ENCODE data around the gene PID1. TPM values are rescaled to one million over a fixed set of nuclear protein-coding genes. Genes with fewer than 3 reads are reported as not detected.

The PID1 gene
- total RNA-seq, 4 donors from 2014 or later, result 6.4 to 20.6 (median 14.5) TPM

- no peak overlapping the region for H3K27ac ChIP-seq
- no peaks in the 10 kb centered on the region for H3K4me1 ChIP-seq
- WGBS, result 39% methylated on average over 1 of the region's 1 CpG
- peaks cover 8% of the 10 kb centered on the region for H3K36me3 ChIP-seq
- no peaks in the 10 kb centered on the region for H3K27me3 ChIP-seq
- DNase-seq (ENCODE audit: low spot score in 2 of 2), result no peak
- no peak overlapping the region for H3K4me3 ChIP-seq
- no peak for TF ChIP-seq EP300 (IDR thresholded peaks at IDR 0.05)
- TF ChIP-seq POLR2AphosphoS5 (IDR thresholded peaks at IDR 0.05), result no peak
- no peaks in the 10 kb centered on the region for H3K9me3 ChIP-seq
These were observed 248.4 kb downstream of the PID1 start for GRCh38 chr2:229022652-229023051.

GRCh38 chr2:229022071-229022470 is 249.0 kb downstream of the PID1 start:
- no peak for DNase-seq (ENCODE audit: low spot score in 2 of 2)
- WGBS, result 67% methylated on average over 5 of the region's 5 CpGs
- no peaks in the 10 kb centered on the region for H3K9me3 ChIP-seq
- H3K27ac ChIP-seq, result no peak overlapping the region
- no peak overlapping the region for H3K4me3 ChIP-seq
- TF ChIP-seq, protein P1, sequence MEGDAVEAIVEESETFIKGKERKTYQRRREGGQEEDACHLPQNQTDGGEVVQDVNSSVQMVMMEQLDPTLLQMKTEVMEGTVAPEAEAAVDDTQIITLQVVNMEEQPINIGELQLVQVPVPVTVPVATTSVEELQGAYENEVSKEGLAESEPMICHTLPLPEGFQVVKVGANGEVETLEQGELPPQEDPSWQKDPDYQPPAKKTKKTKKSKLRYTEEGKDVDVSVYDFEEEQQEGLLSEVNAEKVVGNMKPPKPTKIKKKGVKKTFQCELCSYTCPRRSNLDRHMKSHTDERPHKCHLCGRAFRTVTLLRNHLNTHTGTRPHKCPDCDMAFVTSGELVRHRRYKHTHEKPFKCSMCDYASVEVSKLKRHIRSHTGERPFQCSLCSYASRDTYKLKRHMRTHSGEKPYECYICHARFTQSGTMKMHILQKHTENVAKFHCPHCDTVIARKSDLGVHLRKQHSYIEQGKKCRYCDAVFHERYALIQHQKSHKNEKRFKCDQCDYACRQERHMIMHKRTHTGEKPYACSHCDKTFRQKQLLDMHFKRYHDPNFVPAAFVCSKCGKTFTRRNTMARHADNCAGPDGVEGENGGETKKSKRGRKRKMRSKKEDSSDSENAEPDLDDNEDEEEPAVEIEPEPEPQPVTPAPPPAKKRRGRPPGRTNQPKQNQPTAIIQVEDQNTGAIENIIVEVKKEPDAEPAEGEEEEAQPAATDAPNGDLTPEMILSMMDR (IDR thresholded peaks at IDR 0.05), result no peak
- TF ChIP-seq EP300 (IDR thresholded peaks at IDR 0.05) (no peak), POLR2AphosphoS5 (IDR thresholded peaks at IDR 0.05) (no peak), POLR2A (IDR thresholded peaks at IDR 0.05) (no peak)
- no peaks in the 10 kb centered on the region for H3K4me1 ChIP-seq
- no peaks in the 10 kb centered on the region for H3K27me3 ChIP-seq
- peaks cover 8% of the 10 kb centered on the region for H3K36me3 ChIP-seq

GRCh38 chr2:229009816-229010215 is 261.3 kb downstream of the PID1 start:
- Histone ChIP-seq H3K9me3 (no peaks in the 10 kb centered on the region), H3K36me3 (no peaks in the 10 kb centered on the region)
- 88% methylated on average over 1 of the region's 1 CpG for WGBS

GRCh38 chr2:229003256-229003655 is 267.8 kb downstream of the PID1 start:
- 34% methylated on average over 2 of the region's 2 CpGs for WGBS

More at GRCh38 chr2:229009816-229010215, 261.3 kb downstream of the PID1 start:
- Histone ChIP-seq H3K4me3 (no peak overlapping the region), H3K27me3 (no peaks in the 10 kb centered on the region), H3K27ac (no peak overlapping the region), H3K4me1 (no peaks in the 10 kb centered on the region)
- DNase-seq (ENCODE audit: low spot score in 2 of 2), result no peak
- TF ChIP-seq POLR2AphosphoS5 (IDR thresholded peaks at IDR 0.05) (no peak), POLR2A (IDR thresholded peaks at IDR 0.05) (no peak), EP300 (IDR thresholded peaks at IDR 0.05) (no peak)
- TF ChIP-seq, protein P1 (IDR thresholded peaks at IDR 0.05), result no peak

DNA sequence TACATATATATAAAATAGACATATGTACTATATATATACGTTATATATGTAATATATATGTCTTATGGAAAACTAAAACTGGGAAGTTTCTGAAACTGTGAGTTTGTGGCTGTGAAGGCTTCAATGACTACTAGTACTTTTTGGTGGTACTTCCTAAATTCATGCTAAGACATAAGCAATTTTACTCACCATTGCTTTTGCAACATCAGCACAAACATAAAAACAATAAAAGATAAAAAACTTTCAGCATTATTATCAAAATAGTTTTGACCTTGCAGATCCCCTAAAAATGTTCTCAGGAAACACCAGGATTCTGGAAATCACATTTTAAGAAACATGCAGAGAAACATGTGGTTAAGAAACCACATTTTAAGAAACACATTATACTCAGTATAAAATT is 269.9 kb downstream of the PID1 start:
- H3K27me3 ChIP-seq, result no peaks in the 10 kb centered on the region
- WGBS, result 76% methylated on average over 1 of the region's 1 CpG
- no peak overlapping the region for H3K27ac ChIP-seq
- TF ChIP-seq POLR2AphosphoS5 (IDR thresholded peaks at IDR 0.05) (no peak), EP300 (IDR thresholded peaks at IDR 0.05) (no peak), POLR2A (IDR thresholded peaks at IDR 0.05) (no peak)
- TF ChIP-seq, protein P1 (IDR thresholded peaks at IDR 0.05), result no peak
- H3K9me3 ChIP-seq, result no peaks in the 10 kb centered on the region
- H3K36me3 ChIP-seq, result no peaks in the 10 kb centered on the region
- no peak overlapping the region for H3K4me3 ChIP-seq
- DNase-seq (ENCODE audit: low spot score in 2 of 2), result no peak
- no peaks in the 10 kb centered on the region for H3K4me1 ChIP-seq

More at GRCh38 chr2:229003256-229003655, 267.8 kb downstream of the PID1 start:
- H3K4me3 ChIP-seq, result no peak overlapping the region
- H3K4me1 ChIP-seq, result no peaks in the 10 kb centered on the region
- DNase-seq (ENCODE audit: low spot score in 2 of 2), result no peak
- H3K27ac ChIP-seq, result no peak overlapping the region
- TF ChIP-seq POLR2A (IDR thresholded peaks at IDR 0.05) (no peak), POLR2AphosphoS5 (IDR thresholded peaks at IDR 0.05) (no peak), EP300 (IDR thresholded peaks at IDR 0.05) (no peak)
- TF ChIP-seq, protein P1 (IDR thresholded peaks at IDR 0.05), result no peak
- H3K36me3 ChIP-seq, result no peaks in the 10 kb centered on the region
- no peaks in the 10 kb centered on the region for H3K27me3 ChIP-seq
- no peaks in the 10 kb centered on the region for H3K9me3 ChIP-seq

DNA sequence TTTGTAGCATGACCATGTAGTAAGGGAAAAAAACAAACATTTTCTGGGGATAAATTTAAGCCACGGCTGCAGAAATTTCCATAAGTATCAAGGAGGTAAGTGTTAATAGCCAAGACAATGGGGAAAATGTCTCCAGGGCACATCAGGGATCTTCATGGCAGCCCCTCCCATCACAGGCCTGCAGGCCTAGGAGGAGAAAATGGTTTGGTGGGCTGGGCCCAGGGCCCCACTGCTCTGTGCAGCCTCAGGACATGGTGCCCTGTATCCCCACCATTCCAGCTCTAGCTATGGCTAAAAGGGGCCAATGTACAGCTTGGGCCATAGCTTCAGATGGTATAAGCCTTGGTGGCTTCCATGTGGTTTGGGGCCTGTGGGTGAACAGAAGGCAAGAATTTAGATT is 271.8 kb downstream of the PID1 start:
- no peaks in the 10 kb centered on the region for H3K27me3 ChIP-seq
- H3K4me1 ChIP-seq, result no peaks in the 10 kb centered on the region
- no peak for DNase-seq (ENCODE audit: low spot score in 2 of 2)
- no peak overlapping the region for H3K27ac ChIP-seq
- H3K4me3 ChIP-seq, result no peak overlapping the region
- no peaks in the 10 kb centered on the region for H3K9me3 ChIP-seq
- H3K36me3 ChIP-seq, result no peaks in the 10 kb centered on the region
- 83% methylated on average over 1 of the region's 1 CpG for whole genome bisulfite sequencing
- TF ChIP-seq POLR2A (IDR thresholded peaks at IDR 0.05) (no peak), EP300 (IDR thresholded peaks at IDR 0.05) (no peak), POLR2AphosphoS5 (IDR thresholded peaks at IDR 0.05) (no peak)
- TF ChIP-seq, protein P1 (IDR thresholded peaks at IDR 0.05), result no peak

All from suprapubic skin (tissue), 4 donors.